Motor neuron (in vitro differentiated cells): ENCODE data around the gene TAF11. TPM values are rescaled to one million over a fixed set of nuclear protein-coding genes. Genes with fewer than 3 reads are reported as not detected.
A peak's percentile ranks its signal among the peaks of the same experiment; 100 is the strongest.

Experiments used
- ATAC-seq, 8 experiments: fragments of 200-7000 bp; cut with Tn5 transposase; replicated peaks in 6 of 8; 2 replicates each; pipeline ENCODE4 v1.8.0; 2021; ENCODE audit warnings: mild to moderate bottlenecking in 8 of 8, moderate library complexity in 8 of 8
- H3K27ac ChIP-seq, 2 donors: fragments of 250-450 bp; sonication (Bioruptor Pico); 2 replicates each; pipeline ENCODE4 v1.9.0; 2021; ENCODE audit warnings: antibody characterized with exemption in 2 of 2, mild to moderate bottlenecking in 2 of 2, moderate library complexity in 1 of 2
- H3K4me1 ChIP-seq, 2 donors: fragments of 250-450 bp; sonication (Bioruptor Pico); replicated peaks in 1 of 2; 2 replicates each; pipeline ENCODE4 v1.6.1; 2021; ENCODE audit warnings: antibody characterized with exemption in 2 of 2, mild to moderate bottlenecking in 2 of 2, moderate library complexity in 1 of 2
- H3K4me3 ChIP-seq, 5 donors: fragments of 250-450 bp; sonication (Bioruptor Pico); 2 replicates each; pipeline ENCODE4 v1.9.0; 2021; ENCODE audit warnings: antibody characterized with exemption in 5 of 5, mild to moderate bottlenecking in 5 of 5, moderate library complexity in 4 of 5
- WGBS, 10 experiments: fragments of 450-650 bp; shearing (Covaris generic); methylation state at CpG; one replicate each; pipeline ENCODE4 v1.0.0; 2022; 5-methylcytosine and 5-hydroxymethylcytosine counted together
- in situ Hi-C, 9 experiments: fragments of 400-800 bp; cut with MboI; loops; one replicate each; pipeline ENCODE4 v1.15.0; 2021; ENCODE audit warnings: low sequenced_read_pairs in 9 of 9, low pct_unique_long_range_greater_than_20kb in 2 of 9; ENCODE audit not compliant: unreplicated experiment in 9 of 9
- total RNA-seq, 8 experiments: library from RNA; unstranded; fragments of 300-600 nt; gene quantifications; 2 replicates each; pipeline versions ENCODE4 v1.2.3 to v1.2.4, GENCODE V29; 2022

The TAF11 gene
- total RNA-seq, 8 experiments from 2014 or later: 29.7 to 59.5 (median 39.1) TPM

GRCh38 chr6:34876472-34876871 is 11.4 kb downstream of the TAF11 start:
- H3K4me1 ChIP-seq: no peaks in the 10 kb centered on the region
- no peak overlapping the region for H3K27ac ChIP-seq
- H3K4me3 ChIP-seq: no peak overlapping the region
- no peak for ATAC-seq
- in situ Hi-C loops: loop anchor here in 1 of 9 experiments (25.0 kb wide), 1 partner anchor 261 kb away; the partner anchor contains the start of gene TCP11
- 79 to 100% (median 100%) methylated on average over 1 to 3 of the region's 3 CpGs; no CpG with 5 or more reads in 1 of the 10 experiments for WGBS, 10 experiments

DNA sequence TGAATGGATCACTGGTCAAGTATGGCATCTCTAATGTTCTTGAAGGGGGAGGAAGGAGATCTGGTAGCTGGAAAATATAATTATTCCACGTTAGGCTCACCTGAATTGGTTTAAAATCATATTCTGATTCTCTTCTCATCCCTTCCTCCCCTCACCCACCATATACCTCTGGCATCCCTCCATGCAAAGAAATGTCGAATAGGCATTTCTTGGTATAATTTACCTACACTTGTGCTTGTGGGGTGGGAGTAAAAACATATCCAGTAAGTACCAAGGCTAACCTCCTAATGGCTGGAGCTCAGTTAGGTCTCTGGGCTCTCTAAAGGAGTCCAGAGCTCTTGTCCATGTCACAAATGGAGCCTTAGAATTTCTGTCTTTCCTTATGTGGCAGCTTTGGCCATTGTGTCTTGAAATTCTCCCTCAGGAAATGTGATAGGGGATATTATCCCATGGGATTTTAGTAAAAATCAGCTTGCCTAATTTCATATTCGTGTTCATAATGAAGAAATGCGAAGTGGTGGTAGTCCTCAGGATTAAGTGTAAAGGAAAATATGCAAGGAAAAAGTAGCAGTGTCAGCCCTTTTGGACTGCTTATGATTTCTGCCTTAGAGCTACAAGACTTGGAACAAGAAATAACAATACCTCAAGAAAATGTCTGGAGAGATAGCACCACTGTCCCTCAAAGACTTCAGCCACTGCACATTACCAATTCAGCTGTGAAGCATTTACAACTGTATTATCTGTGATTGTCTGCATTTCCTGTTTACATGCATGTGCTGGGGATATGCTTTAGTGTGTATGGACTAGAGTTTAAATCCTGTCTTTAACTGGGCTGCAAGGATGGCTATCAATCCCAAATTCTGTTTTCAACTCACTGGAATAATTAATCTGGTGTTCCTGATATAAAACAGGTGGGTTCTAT is 12.3 kb downstream of the TAF11 start:
- in situ Hi-C loops: loop anchor here in 1 of 9 experiments (25.0 kb wide), 1 partner anchor 262 kb away; the partner anchor contains the start of gene TCP11
- Histone ChIP-seq H3K4me1 (no peaks in the 10 kb centered on the region), H3K4me3 (no peak overlapping the region), H3K27ac (no peak overlapping the region)
- ATAC-seq: peak in 3 of 8 experiments; percentile 61 to 80 (median 65)
- 58 to 100% (median 94%) methylated on average over 2 to 4 of the region's 4 CpGs; no CpG with 5 or more reads in 1 of the 10 experiments for WGBS, 10 experiments

DNA sequence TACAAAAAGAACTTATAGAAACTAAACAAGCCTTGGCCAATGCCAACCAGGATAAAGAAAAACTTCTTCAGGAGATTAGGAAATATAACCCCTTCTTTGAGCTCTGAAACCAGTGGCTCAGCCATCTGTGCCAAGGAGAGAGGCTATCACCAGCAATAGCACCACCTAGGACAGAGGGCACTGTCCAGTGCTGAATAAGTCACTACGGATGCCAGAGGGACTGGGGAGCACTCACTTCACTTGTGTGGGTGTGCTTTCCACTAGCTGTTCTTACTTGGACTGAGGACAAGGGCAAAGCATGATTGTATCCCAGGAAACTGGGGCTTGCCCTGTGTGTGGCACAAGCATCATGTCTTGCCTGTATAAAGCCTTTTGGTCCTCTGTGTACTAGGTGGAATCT is 15.5 kb downstream of the TAF11 start:
- no peak for ATAC-seq
- no peaks in the 10 kb centered on the region for H3K4me1 ChIP-seq
- H3K4me3 ChIP-seq: no peak overlapping the region
- in situ Hi-C loops: no loop called here
- 40 to 100% (median 74%) methylated on average over 1 of the region's 1 CpG; no CpG with 5 or more reads in 6 of the 10 experiments for WGBS, 10 experiments
- H3K27ac ChIP-seq: no peak overlapping the region

DNA sequence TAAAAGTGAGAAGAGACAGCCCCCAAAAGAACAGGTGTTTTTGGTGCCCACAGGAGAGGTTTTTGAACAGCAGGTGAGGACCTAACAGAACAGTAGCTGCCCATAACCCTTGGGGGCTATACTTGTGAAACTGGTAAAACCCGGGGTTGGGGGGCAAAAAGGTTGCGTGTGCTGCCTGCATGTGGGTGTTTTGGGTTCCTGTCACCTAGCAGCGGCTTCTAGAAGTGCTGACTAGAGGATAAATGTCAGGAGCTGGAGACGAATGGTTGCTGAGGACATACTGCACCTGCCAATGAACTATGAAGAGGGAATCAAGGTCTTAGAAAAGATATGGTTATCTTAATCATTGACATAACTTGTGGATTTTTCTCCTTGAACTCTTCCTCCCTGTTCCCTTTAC is 16.0 kb downstream of the TAF11 start:
- in situ Hi-C loops: no loop called here
- Histone ChIP-seq H3K4me1 (no peaks in the 10 kb centered on the region), H3K4me3 (no peak overlapping the region), H3K27ac (no peak overlapping the region)
- no peak for ATAC-seq
- WGBS, 10 experiments: 75 to 96% (median 84%) methylated on average over 2 to 4 of the region's 4 CpGs; no CpG with 5 or more reads in 4 of the 10 experiments

- ATAC-seq: no peak
- H3K27ac ChIP-seq: no peak overlapping the region
- no peaks in the 10 kb centered on the region for H3K4me1 ChIP-seq
- H3K4me3 ChIP-seq: no peak overlapping the region
- WGBS, 10 experiments: 79 to 100% (median 95%) methylated on average over 1 to 2 of the region's 3 CpGs; no CpG with 5 or more reads in 6 of the 10 experiments
- in situ Hi-C loops: no loop called here
Observed at GRCh38 chr6:34867484-34867883, 20.4 kb downstream of the TAF11 start.

GRCh38 chr6:34866509-34866908 is 21.3 kb downstream of the TAF11 start:
- H3K27ac ChIP-seq: no peak overlapping the region
- ATAC-seq: no peak
- WGBS, 10 experiments: 64 to 100% (median 84%) methylated on average over 2 to 3 of the region's 3 CpGs
- in situ Hi-C loops: no loop called here
- H3K4me3 ChIP-seq: no peak overlapping the region
- no peaks in the 10 kb centered on the region for H3K4me1 ChIP-seq

DNA sequence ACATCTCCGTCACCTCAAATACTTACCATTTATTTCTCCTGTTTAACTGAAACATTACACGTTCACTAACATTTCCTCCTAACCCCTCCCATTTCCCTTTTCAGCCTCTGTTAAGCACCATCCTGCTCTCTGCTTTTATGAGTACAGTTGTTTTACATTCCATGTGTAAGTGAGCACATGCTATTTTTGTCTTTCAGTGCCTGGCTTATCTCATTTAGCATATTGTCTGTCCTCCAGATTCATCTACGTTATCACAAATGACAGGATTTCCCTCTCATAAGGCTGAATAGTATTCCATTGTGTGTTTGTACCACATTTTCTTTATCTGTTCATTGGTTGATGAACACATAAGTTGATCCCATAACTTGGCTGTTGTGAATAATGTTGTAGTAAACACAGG is 22.7 kb downstream of the TAF11 start:
- ATAC-seq: peak in 3 of 8 experiments; percentile 93 to 98 (median 96)
- Histone ChIP-seq H3K4me1 (no peaks in the 10 kb centered on the region), H3K27ac (no peak overlapping the region), H3K4me3 (no peak overlapping the region)
- in situ Hi-C loops: no loop called here
- WGBS, 10 experiments: 20 to 100% (median 92%) methylated on average over 1 to 3 of the region's 3 CpGs

DNA sequence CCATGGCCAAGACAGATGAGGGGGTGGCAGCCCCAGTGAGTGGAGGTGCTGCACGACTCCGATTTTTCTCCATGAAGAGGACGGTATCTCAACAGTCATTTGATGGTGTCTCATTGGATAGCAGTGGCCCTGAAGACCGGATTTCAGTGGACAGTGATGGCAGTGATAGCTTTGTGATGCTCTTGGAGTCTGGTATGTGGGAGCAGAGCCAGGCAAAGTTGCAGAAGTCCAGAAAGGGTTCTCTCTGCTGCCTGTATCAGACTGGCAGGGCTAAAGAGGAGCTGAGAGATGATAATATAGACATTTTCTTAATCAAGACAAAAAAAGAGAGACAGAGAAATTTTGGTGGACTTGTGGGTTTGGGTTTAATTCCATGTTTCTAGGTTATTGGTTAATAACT is 23.8 kb downstream of the TAF11 start:
- 0 to 83% (median 67%) methylated on average over 1 to 3 of the region's 4 CpGs; no CpG with 5 or more reads in 3 of the 10 experiments for WGBS, 10 experiments
- Histone ChIP-seq H3K4me1 (no peaks in the 10 kb centered on the region), H3K27ac (no peak overlapping the region), H3K4me3 (no peak overlapping the region)
- in situ Hi-C loops: no loop called here
- ATAC-seq: no peak

GRCh38 chr6:34860776-34861175 is 27.1 kb downstream of the TAF11 start:
- no peak overlapping the region for H3K27ac ChIP-seq
- peak in 3 of 8 experiments; percentile 53 to 67 (median 65) for ATAC-seq
- no peaks in the 10 kb centered on the region for H3K4me1 ChIP-seq
- WGBS, 10 experiments: 13 to 100% (median 60%) methylated on average over 1 of the region's 1 CpG; no CpG with 5 or more reads in 3 of the 10 experiments
- no peak overlapping the region for H3K4me3 ChIP-seq
- in situ Hi-C loops: no loop called here

- WGBS, 10 experiments: 91 to 100% (median 98%) methylated on average over 2 to 4 of the region's 4 CpGs; no CpG with 5 or more reads in 3 of the 10 experiments
Observed at GRCh38 chr6:34859951-34860350, 27.9 kb downstream of the TAF11 start.

DNA sequence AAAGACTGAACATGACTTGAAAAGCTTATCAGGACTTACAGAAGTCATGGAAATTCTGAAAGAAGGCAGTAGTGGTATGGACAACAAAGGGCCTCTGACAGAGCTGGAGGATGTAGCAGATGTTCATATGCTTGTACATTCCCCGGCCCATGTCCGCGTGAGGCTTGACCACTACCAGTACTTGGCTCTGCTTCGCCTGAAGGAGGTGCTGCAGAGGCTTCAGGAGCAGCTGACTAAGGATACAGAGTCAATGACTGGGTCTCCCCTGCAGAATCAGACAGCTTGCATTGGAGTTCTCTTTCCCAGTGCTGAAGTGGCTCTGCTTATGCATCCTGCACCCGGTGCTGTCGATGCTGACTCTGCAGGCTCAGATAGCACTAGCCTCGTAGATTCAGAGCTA is 29.2 kb downstream of the TAF11 start:
- WGBS, 10 experiments: 91 to 100% (median 94%) methylated on average over 1 to 6 of the region's 7 CpGs; no CpG with 5 or more reads in 4 of the 10 experiments
- H3K4me1 ChIP-seq: no peaks in the 10 kb centered on the region
- H3K4me3 ChIP-seq: no peak overlapping the region
- H3K27ac ChIP-seq: no peak overlapping the region
- peak in 1 of 8 experiments; percentile 20 for ATAC-seq
- in situ Hi-C loops: no loop called here

More at GRCh38 chr6:34859951-34860350, 27.9 kb downstream of the TAF11 start:
- in situ Hi-C loops: no loop called here
- Histone ChIP-seq H3K4me1 (no peaks in the 10 kb centered on the region), H3K4me3 (no peak overlapping the region), H3K27ac (no peak overlapping the region)
- no peak for ATAC-seq

DNA sequence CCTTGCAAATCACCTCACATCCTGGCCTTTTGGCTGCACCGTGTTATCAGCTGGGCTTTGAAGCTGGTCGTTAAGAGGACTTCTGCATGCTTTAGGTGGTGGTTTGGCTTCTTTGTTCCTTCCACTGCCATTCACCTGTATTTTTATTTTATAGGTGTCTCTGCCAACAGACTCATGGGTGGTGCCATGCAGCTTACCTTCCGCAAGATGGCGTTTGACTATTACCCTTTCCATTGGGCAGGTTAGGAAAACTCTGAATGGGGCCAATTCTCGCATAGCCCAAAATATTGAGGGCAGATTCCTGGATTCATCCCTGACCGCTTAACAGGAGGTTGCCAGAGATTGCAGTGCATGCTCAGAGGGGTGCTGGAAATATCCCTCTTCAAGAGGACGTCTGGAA is 32.4 kb downstream of the TAF11 start:
- no peak overlapping the region for H3K27ac ChIP-seq

GRCh38 chr6:34852406-34853085 is 35.3 kb downstream of the TAF11 start:
- H3K4me1 ChIP-seq: no peaks in the 10 kb centered on the region
- no peak for ATAC-seq
- no peak overlapping the region for H3K27ac ChIP-seq
- H3K4me3 ChIP-seq: no peak overlapping the region
- whole genome bisulfite sequencing, 10 experiments: 40 to 100% (median 88%) methylated on average over 1 to 2 of the region's 4 CpGs; no CpG with 5 or more reads in 7 of the 10 experiments
- in situ Hi-C loops: no loop called here

More for the DNA sequence above, 32.4 kb downstream of the TAF11 start:
- no peak overlapping the region for H3K4me3 ChIP-seq
- WGBS, 10 experiments: 53 to 95% (median 86%) methylated on average over 1 to 7 of the region's 7 CpGs
- no peaks in the 10 kb centered on the region for H3K4me1 ChIP-seq
- in situ Hi-C loops: no loop called here
- no peak for ATAC-seq
